ENCODE results near the gene CBR1.
"Not testable (repeated sequence)": the region's sequence is repeated elsewhere in the genome, so short reads cannot be mapped to it uniquely, and the experiment has no call there.

Gene CBR1

DNA sequence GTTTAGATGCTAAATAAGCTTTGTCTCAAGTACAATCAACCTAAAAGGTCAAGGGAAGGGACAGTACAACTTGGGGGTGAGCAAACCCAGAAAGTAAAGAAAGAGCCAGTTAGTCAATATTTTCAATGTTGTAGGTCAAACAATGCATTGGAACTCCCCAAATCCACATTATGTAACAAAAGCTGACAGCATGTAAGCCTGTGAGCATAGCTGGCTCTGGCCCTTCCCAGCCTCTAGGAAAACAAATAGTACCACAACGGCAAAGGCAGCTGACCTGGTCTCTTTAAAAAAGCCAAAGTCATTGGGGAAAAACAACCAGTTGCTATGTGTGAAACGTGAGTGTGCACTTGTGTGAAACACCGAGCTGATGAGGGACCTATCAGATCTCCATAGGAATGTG lies 3.4 kb downstream of the CBR1 start:
- Histone ChIP-seq H3K9me3 (ENCODE audit: control insufficient read depth, low read depth, low read length) (peaks cover 9% of the 10 kb centered on the region), H3K36me3 (ENCODE audit: control insufficient read depth, low read depth, low read length) (peaks cover 7% of the 10 kb centered on the region), H3K27me3 (ENCODE audit: control insufficient read depth, insufficient read depth, low read length) (no peaks in the 10 kb centered on the region), H3K27ac (ENCODE audit: low read length) (no peak overlapping the region), H3K4me1 (ENCODE audit: control insufficient read depth, low read depth, low read length) (peaks cover 9% of the 10 kb centered on the region), H3K9ac (ENCODE audit: low read length) (no peak overlapping the region), H3K4me3 (ENCODE audit: low read length) (no peak overlapping the region)

DNA sequence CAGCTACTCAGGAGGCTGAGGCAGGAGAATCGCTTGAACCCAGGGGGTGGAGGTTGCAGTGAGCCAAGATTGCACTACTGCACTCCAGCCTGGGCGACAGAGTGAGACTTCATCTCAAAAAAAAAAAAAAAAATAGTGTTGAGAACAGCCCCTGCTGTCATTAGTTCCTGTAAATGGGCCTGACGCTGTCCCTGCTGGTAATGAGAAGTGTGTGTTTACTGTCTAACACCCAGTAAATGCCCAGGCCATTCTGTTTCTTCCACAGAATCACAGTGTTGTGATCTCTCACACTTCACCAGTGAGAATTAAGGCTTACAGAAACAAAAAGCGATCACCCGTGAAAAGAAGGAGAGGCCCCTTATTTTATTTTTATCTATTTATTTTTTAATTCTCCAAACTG lies 4.1 kb downstream of the CBR1 start:
- not testable (repeated sequence) for H3K27ac ChIP-seq (ENCODE audit: low read length); H3K27me3 ChIP-seq (ENCODE audit: control insufficient read depth, insufficient read depth, low read length); H3K9ac ChIP-seq (ENCODE audit: low read length); H3K4me3 ChIP-seq (ENCODE audit: low read length); H3K4me1 ChIP-seq (ENCODE audit: control insufficient read depth, low read depth, low read length); H3K9me3 ChIP-seq (ENCODE audit: control insufficient read depth, low read depth, low read length); H3K36me3 ChIP-seq (ENCODE audit: control insufficient read depth, low read depth, low read length)

DNA sequence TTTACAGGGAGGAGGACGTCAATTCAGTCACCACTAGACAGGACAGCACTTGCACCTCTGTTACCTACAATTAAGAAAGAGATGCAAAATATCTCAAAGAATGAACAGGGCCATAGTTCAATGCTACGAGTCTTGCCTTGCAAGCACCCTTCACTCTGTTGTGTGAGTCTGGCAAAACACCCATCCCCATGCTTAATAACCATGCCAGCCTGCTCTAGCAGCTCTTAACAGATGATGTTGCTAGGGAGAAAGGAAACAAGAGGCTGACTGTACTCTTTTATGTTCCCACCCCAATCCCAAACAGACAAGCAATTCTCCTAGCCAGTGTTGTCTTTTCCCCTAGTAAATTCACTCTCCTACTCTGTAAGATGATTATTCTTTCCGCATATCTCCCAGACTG lies 5.3 kb downstream of the CBR1 start:
- Histone ChIP-seq H3K9ac (ENCODE audit: low read length) (no peak overlapping the region), H3K36me3 (ENCODE audit: control insufficient read depth, low read depth, low read length) (peaks cover 7% of the 10 kb centered on the region), H3K27ac (ENCODE audit: low read length) (no peak overlapping the region), H3K27me3 (ENCODE audit: control insufficient read depth, insufficient read depth, low read length) (no peaks in the 10 kb centered on the region), H3K4me3 (ENCODE audit: low read length) (no peak overlapping the region), H3K4me1 (ENCODE audit: control insufficient read depth, low read depth, low read length) (peaks cover 9% of the 10 kb centered on the region), H3K9me3 (ENCODE audit: control insufficient read depth, low read depth, low read length) (no peaks in the 10 kb centered on the region)

DNA sequence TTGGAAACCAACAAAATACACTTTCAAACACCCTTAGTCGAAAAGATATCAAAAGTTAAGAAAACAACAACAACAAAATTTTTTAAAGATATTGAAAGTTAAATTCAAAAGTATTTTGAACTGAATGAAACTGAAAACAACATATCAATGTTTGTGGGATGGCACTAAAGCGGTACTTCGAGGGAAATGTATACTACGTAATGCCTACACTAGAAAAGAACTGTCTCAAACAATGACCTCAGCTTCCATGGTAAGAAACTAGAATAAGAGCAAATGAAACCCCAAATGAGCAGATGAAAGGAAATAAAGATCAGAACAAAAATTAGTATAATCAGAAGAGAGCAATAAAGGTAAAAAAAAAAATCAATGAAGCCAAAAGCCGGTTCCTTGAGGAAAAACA lies 6.1 kb downstream of the CBR1 start:
- Histone ChIP-seq H3K27me3 (ENCODE audit: control insufficient read depth, insufficient read depth, low read length) (no peaks in the 10 kb centered on the region), H3K36me3 (ENCODE audit: control insufficient read depth, low read depth, low read length) (peaks cover 7% of the 10 kb centered on the region), H3K27ac (ENCODE audit: low read length) (no peak overlapping the region), H3K4me3 (ENCODE audit: low read length) (no peak overlapping the region), H3K9ac (ENCODE audit: low read length) (no peak overlapping the region), H3K9me3 (ENCODE audit: control insufficient read depth, low read depth, low read length) (no peaks in the 10 kb centered on the region), H3K4me1 (ENCODE audit: control insufficient read depth, low read depth, low read length) (peaks cover 9% of the 10 kb centered on the region)

DNA sequence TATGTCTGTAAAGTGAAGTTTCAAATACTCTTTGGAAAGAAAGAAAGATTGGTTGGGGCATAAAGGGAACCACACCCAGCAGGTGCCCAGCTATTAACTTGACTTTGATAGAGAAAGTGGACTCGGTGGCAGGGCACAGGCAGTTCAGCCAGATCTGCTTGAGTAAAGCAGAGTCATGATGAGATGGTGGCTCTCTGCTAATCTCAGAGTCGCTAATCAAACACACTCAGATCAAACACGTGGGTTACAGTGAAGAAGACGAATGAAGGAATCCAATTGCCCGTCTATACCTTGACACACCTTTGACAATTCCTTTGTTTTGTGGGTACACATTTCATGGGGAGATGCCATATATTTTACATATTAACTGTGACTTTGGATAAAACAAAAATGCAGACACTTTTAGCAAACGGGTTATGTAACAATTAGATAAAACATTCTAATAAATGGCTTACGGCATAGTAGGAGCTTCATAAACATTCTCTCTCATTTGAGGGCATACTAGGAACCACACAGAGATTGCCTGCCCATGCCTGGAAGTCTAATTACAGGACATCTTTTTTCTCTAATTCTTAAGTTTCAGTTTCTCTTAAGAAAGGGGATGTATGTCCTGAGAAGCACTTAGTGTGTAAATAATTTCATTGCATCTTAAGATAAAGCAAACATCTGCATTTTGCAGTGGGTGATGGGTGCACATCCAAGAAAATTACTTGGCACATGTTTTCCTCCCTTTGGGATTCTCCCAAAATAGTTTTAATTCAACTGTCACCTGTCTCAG lies 7.2 kb downstream of the CBR1 start:
- Histone ChIP-seq H3K4me1 (ENCODE audit: control insufficient read depth, low read depth, low read length) (peaks cover 9% of the 10 kb centered on the region), H3K9me3 (ENCODE audit: control insufficient read depth, low read depth, low read length) (no peaks in the 10 kb centered on the region), H3K36me3 (ENCODE audit: control insufficient read depth, low read depth, low read length) (peaks cover 7% of the 10 kb centered on the region), H3K27me3 (ENCODE audit: control insufficient read depth, insufficient read depth, low read length) (no peaks in the 10 kb centered on the region), H3K9ac (ENCODE audit: low read length) (no peak overlapping the region), H3K4me3 (ENCODE audit: low read length) (no peak overlapping the region), H3K27ac (ENCODE audit: low read length) (no peak overlapping the region)

DNA sequence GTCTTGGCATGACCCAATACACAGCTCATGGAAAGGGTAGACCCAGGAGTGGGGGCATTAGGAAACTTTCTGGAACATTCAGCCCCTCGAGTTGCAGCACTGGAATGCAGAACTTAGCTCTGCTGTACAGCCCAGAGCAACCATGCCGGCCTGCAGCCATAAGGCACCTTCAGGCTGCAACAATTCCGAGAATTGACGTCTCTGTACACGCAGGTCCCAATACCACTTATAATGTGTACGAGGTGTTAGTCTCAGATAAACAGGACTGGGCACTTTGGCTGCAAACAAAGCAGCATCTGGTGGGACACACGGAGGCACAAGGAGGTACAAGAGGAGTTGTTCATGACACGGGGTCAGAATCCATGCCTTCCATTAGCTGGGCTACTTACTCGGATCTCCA lies 7.9 kb downstream of the CBR1 start:
- Histone ChIP-seq H3K9ac (ENCODE audit: low read length) (no peak overlapping the region), H3K4me1 (ENCODE audit: control insufficient read depth, low read depth, low read length) (peaks cover 9% of the 10 kb centered on the region), H3K36me3 (ENCODE audit: control insufficient read depth, low read depth, low read length) (peaks cover 7% of the 10 kb centered on the region), H3K27me3 (ENCODE audit: control insufficient read depth, insufficient read depth, low read length) (no peaks in the 10 kb centered on the region), H3K9me3 (ENCODE audit: control insufficient read depth, low read depth, low read length) (no peaks in the 10 kb centered on the region), H3K27ac (ENCODE audit: low read length) (no peak overlapping the region), H3K4me3 (ENCODE audit: low read length) (no peak overlapping the region)

DNA sequence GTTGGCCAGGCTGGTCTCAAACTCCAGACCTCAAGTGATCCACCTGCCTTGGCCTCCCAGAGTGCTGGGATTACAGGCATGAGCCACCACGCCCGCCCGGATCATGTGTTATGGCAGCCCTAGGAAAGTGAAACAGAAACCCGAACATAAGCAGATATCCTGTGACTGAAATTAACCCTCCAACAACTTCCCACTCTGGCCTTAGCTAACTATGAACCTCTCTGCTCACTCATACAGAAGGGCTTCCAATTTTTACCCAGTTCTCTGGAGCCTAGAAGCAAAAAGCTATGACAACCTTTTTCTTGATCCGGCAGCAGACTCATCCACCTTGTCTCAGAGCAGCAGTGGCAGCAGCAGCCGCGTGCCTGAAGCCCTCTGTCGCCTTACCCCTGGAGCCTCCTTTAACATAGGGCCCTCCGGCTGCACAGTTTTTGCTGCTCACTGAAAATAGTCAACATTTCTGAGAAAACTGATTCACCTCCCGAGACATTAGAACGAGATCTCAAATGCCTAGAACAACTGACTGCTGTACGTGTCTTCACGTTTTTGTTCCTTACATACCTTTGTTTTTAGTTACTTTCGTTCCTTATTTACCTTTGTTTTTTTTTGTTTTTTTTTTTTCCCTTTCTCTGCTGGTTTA lies 9.3 kb downstream of the CBR1 start:
- Histone ChIP-seq H3K9ac (ENCODE audit: low read length) (no peak overlapping the region), H3K36me3 (ENCODE audit: control insufficient read depth, low read depth, low read length) (no peaks in the 10 kb centered on the region), H3K4me1 (ENCODE audit: control insufficient read depth, low read depth, low read length) (peaks cover 3% of the 10 kb centered on the region), H3K27me3 (ENCODE audit: control insufficient read depth, insufficient read depth, low read length) (no peaks in the 10 kb centered on the region), H3K9me3 (ENCODE audit: control insufficient read depth, low read depth, low read length) (no peaks in the 10 kb centered on the region), H3K27ac (ENCODE audit: low read length) (no peak overlapping the region), H3K4me3 (ENCODE audit: low read length) (no peak overlapping the region)

DNA sequence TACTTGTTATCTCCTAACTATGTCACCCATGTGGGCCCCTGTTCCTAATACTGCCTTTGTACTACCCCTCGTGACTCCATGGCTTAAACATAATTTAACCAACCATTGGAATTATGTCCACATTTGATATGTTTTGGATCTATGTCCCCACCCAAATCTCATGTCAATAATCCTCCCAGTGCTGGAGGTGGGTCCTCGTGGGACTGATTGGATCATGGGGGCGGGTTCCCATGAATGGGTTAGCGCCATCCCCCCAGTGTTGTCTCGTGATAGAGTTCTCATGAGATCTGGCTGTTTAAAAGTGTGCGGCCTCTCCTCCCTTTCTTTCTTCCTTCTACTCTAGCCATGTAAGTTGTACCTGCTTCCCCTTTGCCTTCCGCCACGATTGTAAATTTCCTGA lies 9.8 kb downstream of the CBR1 start:
- Histone ChIP-seq H3K27me3 (ENCODE audit: control insufficient read depth, insufficient read depth, low read length) (no peaks in the 10 kb centered on the region), H3K9ac (ENCODE audit: low read length) (no peak overlapping the region), H3K27ac (ENCODE audit: low read length) (no peak overlapping the region), H3K9me3 (ENCODE audit: control insufficient read depth, low read depth, low read length) (no peaks in the 10 kb centered on the region), H3K36me3 (ENCODE audit: control insufficient read depth, low read depth, low read length) (no peaks in the 10 kb centered on the region), H3K4me3 (ENCODE audit: low read length) (no peak overlapping the region), H3K4me1 (ENCODE audit: control insufficient read depth, low read depth, low read length) (peaks cover 3% of the 10 kb centered on the region)

DNA sequence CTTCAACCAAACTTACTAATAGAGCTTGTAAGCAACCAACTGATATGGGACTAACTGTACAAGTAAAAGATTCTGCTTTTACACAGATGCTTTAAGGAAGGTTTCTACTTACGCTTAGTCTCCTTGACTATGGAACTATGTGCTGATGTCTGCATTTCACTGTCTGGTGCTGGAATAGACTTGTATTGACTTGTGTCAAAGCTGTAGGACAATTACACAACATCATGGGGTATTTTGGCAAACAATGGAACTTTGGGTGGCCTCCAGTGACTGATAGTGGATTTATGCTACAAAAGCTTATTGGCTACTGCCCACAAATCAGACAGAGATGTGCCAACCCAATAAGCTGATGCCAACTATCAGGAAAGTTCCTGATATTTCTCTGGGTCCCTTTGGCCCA lies 10.6 kb downstream of the CBR1 start:
- H3K27me3 ChIP-seq (ENCODE audit: control insufficient read depth, insufficient read depth, low read length): no peaks in the 10 kb centered on the region
- H3K4me1 ChIP-seq (ENCODE audit: control insufficient read depth, low read depth, low read length): peaks cover 2% of the 10 kb centered on the region
- no peak overlapping the region for H3K4me3 ChIP-seq (ENCODE audit: low read length)
- H3K27ac ChIP-seq (ENCODE audit: low read length): no peak overlapping the region
- no peaks in the 10 kb centered on the region for H3K36me3 ChIP-seq (ENCODE audit: control insufficient read depth, low read depth, low read length)
- H3K9me3 ChIP-seq (ENCODE audit: control insufficient read depth, low read depth, low read length): no peaks in the 10 kb centered on the region
- no peak overlapping the region for H3K9ac ChIP-seq (ENCODE audit: low read length)

DNA sequence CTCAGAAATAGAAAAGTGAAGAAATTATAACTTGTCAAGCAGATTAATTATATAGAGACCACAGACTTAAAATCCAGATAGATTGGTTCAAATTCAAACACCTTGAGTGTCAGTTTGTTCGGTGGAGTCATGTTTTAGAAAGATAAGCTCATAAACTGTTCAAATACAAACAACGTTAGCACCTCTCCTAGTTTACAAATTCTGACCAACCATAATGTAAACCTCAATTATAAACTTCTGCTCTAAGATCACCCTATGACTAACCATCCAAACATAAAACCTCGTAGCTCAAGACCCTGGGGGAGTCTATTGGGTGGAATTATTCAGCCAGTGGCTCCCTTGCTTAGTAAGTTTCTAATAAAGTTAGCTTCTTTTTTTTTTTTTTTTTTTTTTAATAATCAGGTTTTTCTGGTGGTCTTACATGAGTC lies 12.4 kb downstream of the CBR1 start:
- Histone ChIP-seq H3K9me3 (ENCODE audit: control insufficient read depth, low read depth, low read length) (no peaks in the 10 kb centered on the region), H3K9ac (ENCODE audit: low read length) (no peak overlapping the region), H3K4me1 (ENCODE audit: control insufficient read depth, low read depth, low read length) (no peaks in the 10 kb centered on the region), H3K36me3 (ENCODE audit: control insufficient read depth, low read depth, low read length) (no peaks in the 10 kb centered on the region), H3K4me3 (ENCODE audit: low read length) (no peak overlapping the region), H3K27me3 (ENCODE audit: control insufficient read depth, insufficient read depth, low read length) (no peaks in the 10 kb centered on the region), H3K27ac (ENCODE audit: low read length) (no peak overlapping the region)

DNA sequence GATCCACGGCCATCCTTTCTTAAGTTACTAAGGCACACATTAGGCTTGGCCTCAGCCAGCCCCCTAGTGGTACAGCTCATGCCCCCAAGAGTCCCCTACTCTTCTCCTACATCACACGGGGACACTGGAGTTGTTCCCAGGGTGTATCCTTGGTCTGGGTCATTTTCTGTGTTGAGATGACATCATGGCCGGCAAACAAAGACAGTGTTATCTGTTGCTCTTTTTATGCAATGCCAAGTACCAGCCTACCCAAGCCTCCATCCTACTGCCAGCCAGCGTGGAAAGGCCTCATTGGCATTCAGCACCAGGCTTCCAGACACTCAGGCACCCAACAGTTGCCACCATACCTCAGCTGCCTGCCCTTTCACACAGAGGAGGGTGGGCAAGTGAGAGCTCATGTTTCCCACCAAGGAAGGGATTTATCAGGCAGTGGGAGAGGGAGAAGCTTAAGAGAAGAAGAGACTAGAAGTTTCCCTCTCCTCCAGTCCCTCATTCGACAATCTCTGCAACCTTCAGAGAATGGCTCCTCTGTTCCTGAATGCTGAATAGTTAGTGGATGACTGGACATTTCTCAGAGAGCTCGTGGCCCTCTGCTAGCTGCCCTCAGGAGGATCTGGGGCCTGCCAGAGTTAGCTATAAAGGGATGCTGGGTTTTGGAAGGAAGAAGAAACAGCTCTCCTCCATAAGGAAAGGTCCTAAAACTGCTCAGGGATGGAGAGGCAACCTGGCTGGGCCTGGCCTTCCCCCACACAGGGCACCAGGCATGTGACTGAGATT lies 17.7 kb downstream of the CBR1 start:
- Histone ChIP-seq H3K4me3 (ENCODE audit: low read length) (no peak overlapping the region), H3K36me3 (ENCODE audit: control insufficient read depth, low read depth, low read length) (no peaks in the 10 kb centered on the region), H3K9me3 (ENCODE audit: control insufficient read depth, low read depth, low read length) (no peaks in the 10 kb centered on the region), H3K27ac (ENCODE audit: low read length) (no peak overlapping the region), H3K27me3 (ENCODE audit: control insufficient read depth, insufficient read depth, low read length) (no peaks in the 10 kb centered on the region), H3K4me1 (ENCODE audit: control insufficient read depth, low read depth, low read length) (peaks cover 5% of the 10 kb centered on the region), H3K9ac (ENCODE audit: low read length) (no peak overlapping the region)
